IMR-90 (cell line): Measurements from ENCODE around the gene TICAM2. TPM values are rescaled to one million over a fixed set of nuclear protein-coding genes. Genes with fewer than 3 reads are reported as not detected.

Source experiments
- ATAC-seq: fragments of 200-7000 bp; cut with Tn5 transposase; 2 replicates; pipeline ENCODE4 v1.9.1; 2020; ENCODE audit warnings: low read depth, mild to moderate bottlenecking, moderate library complexity
- BruUV-seq: library from RNA; stranded (reverse); fragments of 400-500 nt; replicated peaks from 2 replicates; lab custom pipeline; 2021; lab: Mats Ljungman, UMichigan
- CTCF ChIA-PET: fragments of 300-600 bp; formaldehyde crosslinking; extraction: SDS; loops from one replicate; lab custom pipeline; 2021; ENCODE audit warnings: antibody characterized with exemption; lab: Yijun Ruan, JAX
- POLR2A ChIA-PET: fragments of 300-600 bp; sonication (Branson Sonifier 250); formaldehyde crosslinking; loops from one replicate; lab custom pipeline; 2022; ENCODE audit warnings: antibody characterized with exemption; ENCODE audit not compliant: unreplicated experiment; lab: Charles Lee
- DNase-seq: peaks from one replicate; pipeline ENCODE4 v3.0.0; 2013
- H2AFZ ChIP-seq: replicated peaks from 2 replicates; pipeline ENCODE3; 2013; ENCODE audit warnings: low read length, mild to moderate bottlenecking; ENCODE audit not compliant: poor library complexity
- H2AK5ac ChIP-seq: 2 replicates; pipeline ENCODE4 v1.6.1; 2013; ENCODE audit warnings: low read depth, low read length, inconsistent platforms
- H2AK9ac ChIP-seq: replicated peaks from 2 replicates; pipeline ENCODE3; 2013; ENCODE audit warnings: mild to moderate bottlenecking, low read depth, low read length, moderate library complexity; ENCODE audit not compliant: poor library complexity
- H2BK120ac ChIP-seq: 2 replicates; pipeline ENCODE4 v1.6.1; 2013; ENCODE audit warnings: low read depth, low read length, inconsistent platforms
- H2BK15ac ChIP-seq: 3 replicates; pipeline ENCODE4 v1.6.1; 2013; ENCODE audit warnings: low read depth, low read length, inconsistent platforms
- H2BK20ac ChIP-seq: 2 replicates; pipeline ENCODE4 v1.6.1; 2013; ENCODE audit warnings: low read depth, mild to moderate bottlenecking, inconsistent platforms, low read length, moderate library complexity
- H2BK5ac ChIP-seq: 2 replicates; pipeline ENCODE4 v1.6.1; 2013; ENCODE audit warnings: mild to moderate bottlenecking, low read depth, low read length, inconsistent platforms; ENCODE audit not compliant: poor library complexity, severe bottlenecking
- H3K14ac ChIP-seq: replicated peaks from 2 replicates; pipeline ENCODE4 v1.6.1; 2013; ENCODE audit warnings: low read depth, low read length, inconsistent platforms
- H3K18ac ChIP-seq: 2 replicates; pipeline ENCODE4 v1.6.1; 2013; ENCODE audit warnings: low read depth, low read length, control low read depth
- H3K23ac ChIP-seq: 2 replicates; pipeline ENCODE4 v1.6.1; 2013; ENCODE audit warnings: low read depth, low read length, inconsistent platforms
- H3K27ac ChIP-seq: 2 replicates; pipeline ENCODE4 v1.5.1; 2013; ENCODE audit warnings: mild to moderate bottlenecking, control low read depth, low read length; ENCODE audit not compliant: insufficient read depth
- H3K27me3 ChIP-seq: 2 replicates; pipeline ENCODE4 v1.6.1; 2013; ENCODE audit warnings: low read length; ENCODE audit not compliant: control insufficient read depth, insufficient read depth
- H3K36me3 ChIP-seq: 2 replicates; pipeline ENCODE4 v1.6.1; 2013; ENCODE audit warnings: low read length, mixed read lengths; ENCODE audit not compliant: control insufficient read depth, insufficient read depth
- H3K4ac ChIP-seq: 2 replicates; pipeline ENCODE4 v1.6.1; 2013; ENCODE audit warnings: low read depth, low read length, inconsistent platforms
- H3K4me1 ChIP-seq: 2 replicates; pipeline ENCODE4 v1.6.1; 2013; ENCODE audit warnings: low read length, mixed read lengths; ENCODE audit not compliant: control insufficient read depth, insufficient read depth
- H3K4me2 ChIP-seq: 2 replicates; pipeline ENCODE4 v1.6.1; 2013; ENCODE audit warnings: low read depth, mild to moderate bottlenecking, control low read depth, low read length, moderate library complexity
- H3K4me3 ChIP-seq: 2 replicates; pipeline ENCODE4 v1.5.1; 2013; ENCODE audit warnings: low read depth, mild to moderate bottlenecking, control low read depth, low read length, moderate library complexity; ENCODE audit not compliant: insufficient read depth
- H3K56ac ChIP-seq: 2 replicates; pipeline ENCODE4 v1.6.1; 2013; ENCODE audit warnings: low read length, inconsistent platforms; ENCODE audit not compliant: insufficient read depth; ENCODE audit errors: extremely low read depth
- H3K79me1 ChIP-seq, 2 experiments: 2 replicates each; pipeline ENCODE4 v1.6.1; 2013; ENCODE audit warnings: low read length in 2 of 2, inconsistent platforms in 1 of 2, low read depth in 1 of 2
- H3K9ac ChIP-seq: 2 replicates; pipeline ENCODE4 v1.6.1; 2013; ENCODE audit warnings: low read depth, low read length, control low read depth
- H3K9me1 ChIP-seq: 2 replicates; pipeline ENCODE4 v1.6.1; 2013; ENCODE audit warnings: low read length, inconsistent platforms; ENCODE audit not compliant: insufficient read depth
- H3K9me3 ChIP-seq: 2 replicates; pipeline ENCODE4 v1.6.1; 2013; ENCODE audit warnings: low read length; ENCODE audit not compliant: control insufficient read depth, insufficient read depth
- H4K20me1 ChIP-seq: 2 replicates; pipeline ENCODE4 v1.6.1; 2013; ENCODE audit warnings: low read length, inconsistent platforms; ENCODE audit not compliant: insufficient read depth
- H4K5ac ChIP-seq: 2 replicates; pipeline ENCODE4 v1.6.1; 2013; ENCODE audit warnings: mild to moderate bottlenecking, low read depth, low read length, control low read depth
- H4K8ac ChIP-seq, 2 experiments: 2 replicates each; pipeline ENCODE4 v1.6.1; 2013; ENCODE audit warnings: low read depth in 2 of 2, low read length in 2 of 2, control low read depth in 1 of 2, inconsistent platforms in 1 of 2
- H4K91ac ChIP-seq: 2 replicates; pipeline ENCODE4 v1.6.1; 2013; ENCODE audit warnings: low read depth, low read length, inconsistent platforms; ENCODE audit not compliant: insufficient read depth
- RAD21 ChIP-seq: IDR thresholded peaks from 2 replicates; pipeline ENCODE4 v1.6.1; 2012; ENCODE audit warnings: low read length, improper control_type of control experiment
- RCOR1 ChIP-seq: IDR thresholded peaks from 2 replicates; pipeline ENCODE4 v1.6.1; 2012; ENCODE audit warnings: mild to moderate bottlenecking, low read length, improper control_type of control experiment; ENCODE audit not compliant: insufficient replicate concordance
- USF2 ChIP-seq: fragments of 150-350 bp; IDR thresholded peaks from 2 replicates; pipeline ENCODE4 v1.6.1; 2017; ENCODE audit warnings: mild to moderate bottlenecking, antibody characterized with exemption, low read length, low read depth
- WGBS, 2 experiments: methylation state at CpG; one replicate each; pipeline versions ENCODE4 v1.1.5 to v1.1.7; 2013; ENCODE audit warnings: missing lambda C conversion rate in 2 of 2; ENCODE audit not compliant: insufficient read length in 1 of 2; ENCODE audit errors: extremely low coverage in 2 of 2; 5-methylcytosine and 5-hydroxymethylcytosine counted together
- dilution Hi-C: fragments of 300-500 bp; cut with HindIII; formaldehyde crosslinking; loops from one replicate; pipeline ENCODE4 v1.14.3; 2018; ENCODE audit warnings: low sequenced_read_pairs; ENCODE audit not compliant: unreplicated experiment
- in situ Hi-C: fragments of 300-500 bp; cut with MboI; formaldehyde crosslinking; loops from 3 replicates; pipeline ENCODE4 v1.14.3; 2019; ENCODE audit warnings: low sequenced_read_pairs, inconsistent platforms, mixed read lengths
- intact Hi-C: fragments of 100-400 bp; cut with micrococcal nuclease; formaldehyde crosslinking; loops from 2 replicates; pipeline ENCODE4 v1.10.0; 2022
- polyA plus RNA-seq, 3 experiments: library from polyadenylated mRNA; depleted of rRNA; stranded (reverse); fragments of >200 nt; gene quantifications; 2 replicates each; pipeline ENCODE4 v1.2.3, GENCODE V29; 2012; ENCODE audit warnings: low replicate concordance in 1 of 3
- total RNA-seq: library from RNA; depleted of rRNA; stranded (reverse); fragments of >200 nt; gene quantifications from 2 replicates; pipeline ENCODE4 v1.2.3, GENCODE V29; 2012

TICAM2 gene
- total and polyA plus RNA-seq, 2 of the 4 experiments (the other 2 are of a cell fraction) = 2.9 to 4.3 TPM

GRCh38 chr5:115544043-115544435 lies 58.2 kb downstream of the TICAM2 start:
- CTCF ChIA-PET = interaction anchor here (0.8 to 1.4 kb wide), 2 partner anchors 16 to 234 kb away, joined by 6 to 8 read pairs; no protein-coding TSS in a partner anchor
- Histone ChIP-seq H3K79me1 (peaks cover 0 to 23% of the 10 kb centered on the region in 2 experiments; a peak in 2 of 4 replicates), H4K8ac (peak overlapping the region; percentile 69 to 77), H3K4me2 (peak overlapping the region; percentile 99), H3K23ac (peak overlapping the region; percentile 81), H3K14ac (peak overlapping the region; percentile 81), H3K9me1 (peaks cover 3% of the 10 kb centered on the region; the same call in 1 of the 2 replicates), H3K4me3 (peak overlapping the region; percentile 86), H3K36me3 (peaks cover 8% of the 10 kb centered on the region), H2AFZ (peak overlapping the region; percentile 92), H3K9me3 (peaks cover 6% of the 10 kb centered on the region), H2BK120ac (peak overlapping the region; percentile 67), H4K5ac (peak overlapping the region; percentile 2; the same call in 1 of the 2 replicates), H2BK5ac (peak overlapping the region; percentile 90), H2AK5ac (peak overlapping the region; percentile 87), H3K18ac (peak overlapping the region; percentile 14), H2AK9ac (peak overlapping the region; percentile 98), H4K20me1 (peaks cover 48% of the 10 kb centered on the region; the same call in 1 of the 2 replicates), H3K56ac (peak overlapping the region; percentile 66), H4K91ac (peak overlapping the region; percentile 65), H3K9ac (peak overlapping the region; percentile 95), H3K4me1 (peaks cover 2% of the 10 kb centered on the region; the same call in 1 of the 2 replicates), H3K27ac (peak overlapping the region; percentile 92), H3K4ac (peak overlapping the region; percentile 73), H2BK15ac (0 out of 3 replicates have a peak overlapping the region, but pooled peaks have one; percentile 32), H2BK20ac (no peak overlapping the region), H3K27me3 (no peaks in the 10 kb centered on the region)
- DNase-seq (no peak), ATAC-seq (peak; percentile 10)
- POLR2A ChIA-PET = interaction anchor here (1.2 kb wide), 1 partner anchor 117 kb away, joined by 4 read pairs; no protein-coding TSS in a partner anchor
- in situ Hi-C loops (no loop called here), intact Hi-C loops (loop anchor here (1.0 to 10.0 kb wide), 3 partner anchors 117 to 291 kb away; no protein-coding TSS in a partner anchor), dilution Hi-C loops (no loop called here)
- no TSS peak for BruUV-seq
- 0 out of 2 replicates have a peak, but pooled peaks have one; percentile 12 for TF ChIP-seq RAD21
- no peak for TF ChIP-seq RCOR1
- no peak for TF ChIP-seq USF2
- 0% methylated on average over 10 of the region's 20 CpGs; no CpG with 5 or more reads in 1 of the 2 experiments for WGBS, 2 experiments
